RPMI8226 (cell line): Measurements from ENCODE around the gene MIXL1.
"Not testable (repeated sequence)": the region's sequence is repeated elsewhere in the genome, so short reads cannot be mapped to it uniquely, and the experiment has no call there.

Source experiments
- DNase-seq: peaks from one replicate; pipeline ENCODE4 v3.0.0-alpha.2; 2015

MIXL1 gene

DNA sequence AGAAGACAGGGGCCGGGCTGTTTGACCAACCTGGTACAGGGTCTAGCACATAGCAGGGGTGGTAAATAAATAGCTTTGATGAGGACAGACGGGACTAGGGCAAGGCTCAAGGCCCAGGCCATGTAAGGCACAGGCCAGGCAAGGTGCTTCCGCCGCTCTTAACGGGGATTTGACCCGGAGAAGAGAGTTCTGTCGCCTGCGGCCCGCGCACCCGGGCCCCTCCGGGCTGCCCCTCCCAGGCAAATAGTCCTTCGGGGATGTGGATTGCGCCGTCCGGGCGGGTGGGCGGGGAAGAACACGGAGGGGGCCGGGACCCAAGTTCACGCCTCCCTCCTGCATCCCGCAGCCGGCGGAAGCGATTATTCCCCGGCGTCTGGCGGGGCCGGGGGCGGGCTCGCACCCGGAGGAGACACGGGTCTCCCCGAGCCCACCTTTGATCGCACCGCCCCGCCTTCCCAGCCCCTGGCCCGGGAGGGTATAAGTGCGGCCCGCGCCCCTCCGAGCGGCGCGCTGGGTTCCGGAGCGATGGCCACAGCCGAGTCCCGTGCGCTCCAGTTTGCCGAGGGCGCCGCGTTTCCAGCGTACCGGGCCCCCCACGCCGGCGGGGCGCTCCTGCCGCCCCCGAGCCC, at the start of gene MIXL1:
MIXL1 (plus strand) TSS at position 508 of the 629 bp plus-strand sequence; CDS start at position 526, 18 bp downstream.
- no peak for DNase-seq

DNA sequence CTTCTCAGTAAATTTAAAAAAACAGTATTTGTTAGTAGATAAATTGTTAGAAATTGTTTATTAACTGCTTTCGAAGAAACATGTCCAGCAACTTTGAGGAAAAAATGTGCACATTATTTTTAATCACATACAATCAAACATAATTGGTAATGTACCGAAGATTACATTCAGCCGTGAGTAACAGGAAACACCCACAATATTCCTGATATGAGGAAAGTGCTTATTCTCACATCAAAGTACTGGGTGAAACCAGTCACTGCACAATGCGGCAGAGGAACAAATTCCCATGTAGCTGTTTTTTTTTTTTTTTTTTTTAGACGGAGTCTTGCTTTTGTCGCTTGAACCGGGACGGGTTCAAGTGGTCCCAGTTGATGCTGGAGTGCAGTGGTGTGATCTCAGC, 46.6 kb upstream of the MIXL1 start:
- DNase-seq, result no peak

DNA sequence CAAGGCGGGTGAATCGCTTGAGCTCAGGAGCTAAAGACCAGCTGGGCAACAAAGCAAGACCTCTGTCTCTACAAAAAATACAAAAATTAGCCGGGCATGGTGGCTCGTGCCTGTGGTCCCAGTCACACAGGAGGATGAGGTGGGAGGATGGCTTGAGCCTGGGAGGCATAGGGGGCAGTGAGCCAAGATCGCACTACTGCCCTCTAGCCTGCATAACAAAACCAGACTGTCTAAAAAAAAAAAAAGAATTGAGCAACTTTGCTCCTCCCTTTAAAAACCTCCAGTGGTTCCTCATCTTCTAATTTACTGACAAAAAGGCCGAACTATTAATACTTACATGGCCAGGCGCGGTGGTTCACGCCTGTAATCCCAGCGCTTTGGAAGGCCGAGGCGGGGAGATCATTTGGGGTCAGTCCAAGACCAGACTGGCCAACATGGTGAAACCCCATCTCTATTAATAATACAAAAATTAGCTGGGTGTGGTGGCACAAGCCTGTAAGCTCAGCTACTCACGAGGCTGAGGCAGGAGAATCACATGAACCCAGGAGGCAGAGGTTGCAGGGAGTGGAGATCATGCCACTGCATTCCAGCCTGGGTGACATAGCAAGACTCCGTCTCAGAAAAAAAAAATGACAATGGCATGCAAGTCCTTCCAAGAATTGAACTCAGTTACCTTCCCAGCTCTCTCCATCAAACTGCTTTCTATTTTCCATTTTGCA, 41.3 kb upstream of the MIXL1 start:
- peak; percentile 54 for DNase-seq

GRCh38 chr1:226185141-226186036, 38.1 kb upstream of the MIXL1 start:
- DNase-seq, result peak; percentile 10

- DNase-seq, result peak; percentile 93
Observed at GRCh38 chr1:226186124-226187018, 37.1 kb upstream of the MIXL1 start, which contains the start of gene ACBD3. TSS of gene ACBD3 (minus strand) at chr1:226186741. CDS start at chr1:226186675, 66 bp downstream.

GRCh38 chr1:226187019-226187322, 36.5 kb upstream of the MIXL1 start:
- DNase-seq, result no peak

DNA sequence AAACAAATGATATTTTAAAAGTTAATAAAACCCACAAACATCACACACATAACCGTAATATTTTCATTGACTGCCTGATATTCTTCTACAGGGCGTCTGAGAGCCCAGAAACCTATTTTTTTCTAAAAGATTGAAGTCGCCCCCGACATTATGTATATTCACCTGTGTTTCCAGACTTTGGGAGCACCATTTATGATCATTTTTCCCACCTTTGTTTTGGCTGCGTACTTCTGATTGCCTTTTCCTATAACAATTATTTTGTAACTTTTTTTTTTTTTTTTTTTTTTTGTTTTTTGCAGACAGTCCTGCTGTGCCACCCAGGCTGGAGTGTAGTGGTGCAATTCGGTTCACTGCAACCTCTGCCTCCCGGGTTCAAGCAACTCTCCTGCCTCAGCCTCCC, 36.1 kb upstream of the MIXL1 start:
- DNase-seq, result no peak

- DNase-seq, result no peak
Observed at GRCh38 chr1:226195144-226195543, 28.3 kb upstream of the MIXL1 start.

- no peak for DNase-seq
Observed at GRCh38 chr1:226199971-226200370, 23.5 kb upstream of the MIXL1 start.

DNA sequence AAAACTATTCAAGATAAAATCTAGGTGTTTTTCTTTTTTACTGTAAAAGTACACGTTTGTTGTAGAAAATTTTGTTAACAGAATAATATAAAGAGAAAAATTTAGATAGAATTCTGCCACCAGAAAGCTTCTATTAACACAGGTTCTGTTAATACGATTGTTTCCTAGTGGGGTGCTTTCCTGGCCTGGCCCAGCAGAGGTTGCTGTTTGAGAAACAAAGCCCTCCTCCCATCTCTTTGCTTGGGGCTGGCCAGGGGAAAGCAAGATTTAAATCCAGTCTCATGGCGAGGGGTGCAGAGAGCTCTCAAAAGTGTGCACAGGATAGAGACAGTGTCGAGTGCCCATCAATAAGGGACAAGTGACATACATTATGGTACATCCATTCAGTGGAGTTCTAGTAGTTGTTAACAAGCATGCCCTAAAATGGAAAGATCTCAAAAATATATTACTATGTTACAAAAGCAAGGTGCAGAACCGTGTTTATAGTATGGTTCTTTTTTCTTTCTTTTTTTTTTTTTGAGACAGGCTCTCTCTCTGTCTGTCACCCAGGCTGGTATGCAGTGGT, 22.4 kb upstream of the MIXL1 start:
- peak; percentile 48 for DNase-seq

- no peak for DNase-seq
Observed at GRCh38 chr1:226202246-226202645, 21.2 kb upstream of the MIXL1 start.

DNA sequence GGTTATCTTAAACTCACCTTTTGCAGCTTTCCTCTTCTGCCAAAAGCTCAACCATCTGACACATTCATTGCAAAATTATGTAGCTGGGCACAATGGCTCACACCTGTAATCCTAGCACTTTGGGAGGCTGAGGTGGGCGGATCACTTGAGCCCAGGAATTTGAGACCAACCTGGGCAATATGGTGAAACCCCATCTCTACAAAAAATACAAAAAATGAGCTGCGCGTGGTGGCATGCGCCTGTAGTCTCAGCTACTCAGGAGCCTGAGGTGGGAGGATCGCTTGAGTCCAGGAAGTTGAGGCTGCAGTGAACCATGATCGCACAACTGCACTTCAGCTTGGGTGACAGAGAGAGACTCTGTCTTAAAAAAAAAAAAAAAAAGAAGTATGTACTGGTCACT, 20.8 kb upstream of the MIXL1 start:
- DNase-seq, result not testable (repeated sequence)

GRCh38 chr1:226203240-226203639, 20.2 kb upstream of the MIXL1 start:
- no peak for DNase-seq

DNA sequence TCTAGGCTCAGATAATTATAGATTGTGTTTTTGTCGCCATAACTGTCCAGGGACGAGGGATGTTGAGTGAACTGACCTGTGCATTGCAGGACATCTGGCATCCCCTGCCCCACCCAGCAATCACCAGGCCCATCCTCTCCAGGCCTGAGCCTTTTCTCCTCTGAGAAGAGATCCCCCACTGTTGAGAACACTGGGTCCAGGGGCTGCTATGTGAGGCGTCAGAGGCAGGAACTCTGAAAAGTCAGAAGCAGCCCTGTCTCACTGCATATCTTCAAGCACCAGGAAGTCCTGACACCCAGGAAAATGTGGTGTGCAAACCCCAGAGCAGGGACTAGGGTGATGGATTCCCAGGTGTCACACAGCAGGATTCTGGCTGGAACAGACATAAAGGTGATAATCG, 19.8 kb upstream of the MIXL1 start:
- DNase-seq, result no peak

DNA sequence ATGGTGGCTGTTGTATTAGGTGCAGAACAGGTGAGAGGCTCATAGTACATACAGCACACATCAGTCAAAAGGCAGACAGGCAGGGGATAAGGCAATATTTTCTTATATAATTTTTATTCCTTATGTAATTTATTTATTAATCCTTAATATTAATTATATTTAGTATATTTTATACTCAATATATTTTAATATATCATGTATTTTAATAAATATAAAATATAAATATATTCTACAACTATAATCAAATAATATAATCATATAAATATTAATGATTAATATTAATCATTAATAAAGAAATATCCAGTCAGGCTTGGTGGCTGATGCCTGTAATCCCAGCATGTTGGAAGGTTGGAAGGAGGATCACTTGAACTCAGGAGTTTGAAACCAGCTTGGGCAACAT, 19.3 kb upstream of the MIXL1 start:
- DNase-seq, result no peak

- no peak for DNase-seq
Observed at GRCh38 chr1:226207048-226207447, 16.4 kb upstream of the MIXL1 start.

DNA sequence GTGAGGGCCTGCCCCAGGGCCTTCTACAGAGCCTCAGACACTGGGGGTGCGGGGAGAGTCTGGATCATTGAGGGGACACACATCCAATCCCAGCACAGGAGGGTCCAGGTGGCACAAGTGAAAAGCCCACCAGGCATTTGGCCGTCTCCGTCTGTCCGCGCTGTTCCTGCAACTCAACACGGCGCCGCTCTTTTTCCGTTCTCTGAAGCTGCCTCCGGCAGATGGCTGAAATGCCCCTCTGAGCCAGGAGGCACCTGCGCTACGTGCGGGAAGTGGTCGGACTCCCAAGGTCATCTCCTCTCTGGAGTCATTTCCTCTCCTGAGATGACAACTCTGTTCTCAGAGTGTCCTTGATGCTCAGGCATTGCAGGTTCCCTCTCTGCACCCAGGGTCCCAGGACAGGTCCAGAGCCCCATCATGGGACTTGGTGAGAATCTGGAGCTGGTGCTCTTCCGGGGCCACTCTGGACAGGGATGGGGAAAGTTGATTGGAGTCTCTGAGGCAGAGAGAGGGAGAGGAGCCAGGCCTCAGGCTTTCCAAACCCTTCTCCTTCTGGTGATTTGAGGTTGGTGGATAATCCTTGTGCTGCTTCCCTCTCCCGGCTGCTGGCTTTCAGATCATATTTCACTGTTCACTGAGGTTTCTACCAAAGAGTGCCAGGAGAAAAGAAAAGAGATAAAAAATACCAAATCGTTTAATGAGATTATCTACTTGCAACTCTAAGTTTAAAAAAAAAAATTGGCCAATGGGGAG, 14.0 kb upstream of the MIXL1 start:
- no peak for DNase-seq

DNA sequence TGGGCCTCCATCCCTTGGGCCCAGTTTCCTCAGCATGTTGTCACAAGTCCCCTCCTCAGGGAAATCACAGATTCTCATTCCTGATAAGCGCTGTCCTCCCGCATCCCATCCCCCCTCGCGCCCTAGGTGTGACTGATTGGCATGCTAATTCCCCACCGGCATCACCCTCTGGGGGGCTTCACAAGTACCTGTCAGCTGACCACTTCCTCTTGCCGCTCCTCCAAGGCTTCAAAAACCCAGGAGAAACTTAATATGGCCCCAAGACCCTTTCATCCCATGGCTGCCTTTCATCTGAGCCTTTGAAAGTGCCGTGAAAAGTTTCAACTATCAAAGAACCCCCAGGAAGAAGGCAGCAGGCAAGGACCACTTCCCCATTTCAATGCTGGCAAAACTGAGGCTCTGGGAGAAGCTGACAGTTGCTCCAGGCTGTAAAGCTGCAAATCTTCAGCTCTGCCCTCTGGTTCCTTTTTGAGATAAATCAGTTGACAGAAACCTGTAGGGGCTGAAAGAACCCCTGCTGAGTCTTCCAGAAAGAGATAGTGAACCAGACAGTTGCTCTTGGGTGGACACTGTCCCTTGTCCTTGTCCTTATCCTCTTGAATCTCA, 12.8 kb upstream of the MIXL1 start:
- no peak for DNase-seq

GRCh38 chr1:226211181-226211821, 12.2 kb upstream of the MIXL1 start:
- DNase-seq, result no peak

- DNase-seq, result no peak
Observed at GRCh38 chr1:226212545-226212944, 10.9 kb upstream of the MIXL1 start.

GRCh38 chr1:226215239-226215638, 8.2 kb upstream of the MIXL1 start:
- no peak for DNase-seq
